Neural progenitor cell (in vitro differentiated cells): Measurements from ENCODE around the gene MISP3. TPM values are rescaled to one million over a fixed set of nuclear protein-coding genes. Genes with fewer than 3 reads are reported as not detected.
"Not testable (repeated sequence)": the region's sequence is repeated elsewhere in the genome, so short reads cannot be mapped to it uniquely, and the experiment has no call there.

ENCODE experiments used
- DNase-seq: peaks from one replicate; pipeline ENCODE4 v3.0.0-alpha.2; 2016; ENCODE audit warnings: low spot score
- H2AFZ ChIP-seq: fragments of 200-600 bp; sonication (generic); replicated peaks from 2 replicates; pipeline ENCODE4 v1.6.1; 2016; ENCODE audit warnings: antibody characterized with exemption
- H3F3A ChIP-seq: fragments of 200-600 bp; sonication (generic); 2 replicates; pipeline ENCODE4 v1.6.1; 2016; ENCODE audit warnings: antibody characterized with exemption, low read depth
- H3K27ac ChIP-seq: fragments of 200-600 bp; sonication (generic); 2 replicates; pipeline ENCODE4 v1.5.1; 2016; ENCODE audit warnings: mild to moderate bottlenecking
- H3K27me3 ChIP-seq: fragments of 200-600 bp; sonication (generic); 2 replicates; pipeline ENCODE4 v1.6.1; 2016; ENCODE audit warnings: mild to moderate bottlenecking, moderate library complexity
- H3K36me3 ChIP-seq: fragments of 200-600 bp; sonication (generic); 2 replicates; pipeline ENCODE4 v1.5.1; 2016
- H3K4me1 ChIP-seq: fragments of 200-600 bp; sonication (generic); 2 replicates; pipeline ENCODE4 v1.6.1; 2016; ENCODE audit warnings: mixed run types
- H3K4me2 ChIP-seq: fragments of 200-600 bp; sonication (generic); 2 replicates; pipeline ENCODE4 v1.6.1; 2016
- H3K4me3 ChIP-seq: fragments of 200-600 bp; sonication (generic); 2 replicates; pipeline ENCODE4 v1.5.1; 2016
- H3K79me2 ChIP-seq: fragments of 200-600 bp; sonication (generic); 2 replicates; pipeline ENCODE4 v1.6.1; 2016; ENCODE audit warnings: low read depth
- H3K9ac ChIP-seq: fragments of 200-600 bp; sonication (generic); 2 replicates; pipeline ENCODE4 v1.6.1; 2016
- H3K9me3 ChIP-seq: fragments of 200-600 bp; sonication (generic); 2 replicates; pipeline ENCODE4 v1.5.1; 2016; ENCODE audit warnings: low read depth
- H4K20me1 ChIP-seq: fragments of 200-600 bp; sonication (generic); 2 replicates; pipeline ENCODE4 v1.6.1; 2016; ENCODE audit warnings: low read depth
- H3K27ac Mint-ChIP-seq: 3 replicates; pipeline ENCODE4 v1.8.0; 2021; ENCODE audit warnings: mixed read lengths
- H3K27me3 Mint-ChIP-seq: 2 replicates; pipeline ENCODE4 v1.8.0; 2022; ENCODE audit warnings: low read depth, mild to moderate bottlenecking, inconsistent platforms, moderate library complexity, mixed read lengths; ENCODE audit not compliant: insufficient read depth
- H3K36me3 Mint-ChIP-seq: 3 replicates; pipeline ENCODE4 v1.8.0; 2021; ENCODE audit warnings: mixed read lengths
- H3K4me1 Mint-ChIP-seq: 3 replicates; pipeline ENCODE4 v1.8.0; 2021; ENCODE audit warnings: mixed read lengths
- H3K4me3 Mint-ChIP-seq: 3 replicates; pipeline ENCODE4 v1.8.0; 2021; ENCODE audit warnings: mild to moderate bottlenecking, moderate library complexity, mixed read lengths
- H3K9me3 Mint-ChIP-seq: 3 replicates; pipeline ENCODE4 v1.8.0; 2020; ENCODE audit warnings: mixed read lengths
- EZH2 ChIP-seq: fragments of 200-600 bp; sonication (generic); IDR thresholded peaks from 2 replicates; pipeline ENCODE4 v1.6.1; 2017; ENCODE audit warnings: antibody characterized with exemption, mild to moderate bottlenecking, moderate library complexity
- EZH2phosphoT487 ChIP-seq: fragments of 200-600 bp; sonication (generic); IDR thresholded peaks from 2 replicates; pipeline ENCODE4 v1.6.1; 2017; ENCODE audit warnings: antibody characterized with exemption
- total RNA-seq: library from RNA; depleted of rRNA; stranded (reverse); fragments of >200 nt; gene quantifications from 2 replicates; pipeline ENCODE4 v1.2.3, GENCODE V29; 2015; ENCODE audit warnings: low replicate concordance
- TF ChIP-seq, protein P1 (sequence below): fragments of 200-600 bp; sonication (generic); IDR thresholded peaks from 2 replicates; pipeline ENCODE4 v1.5.1; 2017; ENCODE audit warnings: antibody characterized with exemption, mild to moderate bottlenecking

MISP3 gene
- total RNA-seq, 1 donor from 2014 or later: not detected

DNA sequence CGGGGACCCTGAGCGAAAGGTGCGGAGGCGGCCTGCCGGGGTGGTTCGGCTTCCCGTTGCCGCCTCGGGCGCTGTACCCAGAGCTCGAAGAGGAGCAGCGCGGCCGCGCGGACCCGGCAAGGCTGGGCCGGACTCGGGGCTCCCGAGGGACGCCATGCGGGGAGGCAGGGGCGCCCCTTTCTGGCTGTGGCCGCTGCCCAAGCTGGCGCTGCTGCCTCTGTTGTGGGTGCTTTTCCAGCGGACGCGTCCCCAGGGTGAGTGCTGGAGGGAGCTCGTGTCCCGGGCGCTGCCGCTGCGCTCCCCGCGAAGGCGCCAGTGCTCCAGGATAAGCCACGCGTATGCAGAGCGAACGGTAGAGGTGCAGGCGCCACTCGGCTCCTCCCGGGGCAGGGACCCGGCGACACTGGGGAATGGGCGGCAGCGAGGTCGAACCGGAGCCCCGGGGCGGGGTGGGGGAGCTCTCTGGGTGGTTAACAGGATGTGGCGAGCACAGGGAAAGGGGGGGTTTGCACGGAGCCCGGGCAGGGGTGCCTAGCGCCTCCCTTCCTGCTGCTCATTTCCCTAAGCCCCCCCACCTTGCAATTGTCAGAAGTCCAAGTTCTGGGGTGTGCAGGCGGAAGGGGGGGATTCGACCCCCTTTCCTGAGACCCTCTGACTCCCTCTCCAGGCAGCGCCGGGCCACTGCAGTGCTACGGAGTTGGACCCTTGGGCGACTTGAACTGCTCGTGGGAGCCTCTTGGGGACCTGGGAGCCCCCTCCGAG lies 40.7 kb upstream of the MISP3 start, which contains the start of gene IL27RA:
Gene IL27RA (plus strand): TSS at position 44 of the 762 bp plus-strand sequence. CDS start 111 bp downstream, at position 155.
- no peak within 1 kb of the TSS for H3K27ac ChIP-seq
- peaks cover 24% of the 10 kb centered on the region for H3K27me3 ChIP-seq
- no peaks in the 10 kb centered on the region for H4K20me1 ChIP-seq
- DNase-seq: peak; percentile 75
- peak within 1 kb of the TSS; percentile 91 for H2AFZ ChIP-seq
- H3K9ac ChIP-seq: no peak within 1 kb of the TSS
- peaks cover 8% of the 10 kb centered on the region for H3K27me3 Mint-ChIP-seq
- no peaks in the 10 kb centered on the region for H3K9me3 Mint-ChIP-seq
- H3K4me2 ChIP-seq: peak within 1 kb of the TSS; percentile 97
- H3K79me2 ChIP-seq: no peaks in the 10 kb centered on the region
- H3F3A ChIP-seq: peaks cover 12% of the 10 kb centered on the region
- no peak within 1 kb of the TSS for H3K27ac Mint-ChIP-seq
- H3K4me1 Mint-ChIP-seq: peaks cover 8% of the 10 kb centered on the region
- peak within 1 kb of the TSS; percentile 74 for H3K4me3 ChIP-seq
- no peaks in the 10 kb centered on the region for H3K9me3 ChIP-seq
- no peaks in the 10 kb centered on the region for H3K36me3 ChIP-seq
- H3K4me1 ChIP-seq: peaks cover 6% of the 10 kb centered on the region
- no peaks in the 10 kb centered on the region for H3K36me3 Mint-ChIP-seq
- TF ChIP-seq, protein P1, sequence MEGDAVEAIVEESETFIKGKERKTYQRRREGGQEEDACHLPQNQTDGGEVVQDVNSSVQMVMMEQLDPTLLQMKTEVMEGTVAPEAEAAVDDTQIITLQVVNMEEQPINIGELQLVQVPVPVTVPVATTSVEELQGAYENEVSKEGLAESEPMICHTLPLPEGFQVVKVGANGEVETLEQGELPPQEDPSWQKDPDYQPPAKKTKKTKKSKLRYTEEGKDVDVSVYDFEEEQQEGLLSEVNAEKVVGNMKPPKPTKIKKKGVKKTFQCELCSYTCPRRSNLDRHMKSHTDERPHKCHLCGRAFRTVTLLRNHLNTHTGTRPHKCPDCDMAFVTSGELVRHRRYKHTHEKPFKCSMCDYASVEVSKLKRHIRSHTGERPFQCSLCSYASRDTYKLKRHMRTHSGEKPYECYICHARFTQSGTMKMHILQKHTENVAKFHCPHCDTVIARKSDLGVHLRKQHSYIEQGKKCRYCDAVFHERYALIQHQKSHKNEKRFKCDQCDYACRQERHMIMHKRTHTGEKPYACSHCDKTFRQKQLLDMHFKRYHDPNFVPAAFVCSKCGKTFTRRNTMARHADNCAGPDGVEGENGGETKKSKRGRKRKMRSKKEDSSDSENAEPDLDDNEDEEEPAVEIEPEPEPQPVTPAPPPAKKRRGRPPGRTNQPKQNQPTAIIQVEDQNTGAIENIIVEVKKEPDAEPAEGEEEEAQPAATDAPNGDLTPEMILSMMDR: peak; percentile 69
- peak; percentile 58 for TF ChIP-seq EZH2
- peak; percentile 38 for TF ChIP-seq EZH2phosphoT487
- H3K4me3 Mint-ChIP-seq: peak within 1 kb of the TSS; percentile 83

DNA sequence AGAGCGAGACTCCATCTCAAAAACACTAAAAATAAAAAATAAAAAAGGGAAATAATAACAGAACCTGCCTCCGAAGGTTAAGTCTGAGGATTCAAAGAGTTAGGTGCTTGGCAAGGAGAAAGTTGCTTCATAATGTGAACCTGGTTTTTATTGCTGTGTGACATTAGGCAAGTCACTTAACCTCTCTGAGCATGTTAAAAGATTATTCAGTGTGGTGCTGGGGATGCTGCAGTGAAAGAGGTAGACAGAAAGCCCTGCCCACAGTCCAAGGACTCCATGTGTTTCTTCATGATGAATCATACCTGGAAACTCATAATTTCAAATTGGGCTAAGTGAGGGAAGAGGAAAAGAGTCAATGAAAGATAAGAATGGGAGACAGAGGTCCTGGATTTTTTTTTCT lies 38.6 kb upstream of the MISP3 start:
- peaks cover 24% of the 10 kb centered on the region for H3K27me3 ChIP-seq
- no peak overlapping the region for H3K27ac ChIP-seq
- no peaks in the 10 kb centered on the region for H3K9me3 ChIP-seq
- Mint-ChIP-seq H3K27ac (no peak overlapping the region), H3K27me3 (peaks cover 6% of the 10 kb centered on the region), H3K36me3 (no peaks in the 10 kb centered on the region), H3K4me3 (peak overlapping the region; percentile 36), H3K9me3 (no peaks in the 10 kb centered on the region), H3K4me1 (peaks cover 8% of the 10 kb centered on the region)
- no peaks in the 10 kb centered on the region for H4K20me1 ChIP-seq
- no peak overlapping the region for H2AFZ ChIP-seq
- no peak overlapping the region for H3K4me3 ChIP-seq
- DNase-seq: no peak
- no peak overlapping the region for H3K9ac ChIP-seq
- no peaks in the 10 kb centered on the region for H3K36me3 ChIP-seq
- H3K79me2 ChIP-seq: no peaks in the 10 kb centered on the region
- TF ChIP-seq EZH2phosphoT487 (no peak), EZH2 (no peak)
- TF ChIP-seq, protein P1: no peak
- H3K4me2 ChIP-seq: no peak overlapping the region
- H3K4me1 ChIP-seq: peaks cover 6% of the 10 kb centered on the region
- peaks cover 12% of the 10 kb centered on the region for H3F3A ChIP-seq

DNA sequence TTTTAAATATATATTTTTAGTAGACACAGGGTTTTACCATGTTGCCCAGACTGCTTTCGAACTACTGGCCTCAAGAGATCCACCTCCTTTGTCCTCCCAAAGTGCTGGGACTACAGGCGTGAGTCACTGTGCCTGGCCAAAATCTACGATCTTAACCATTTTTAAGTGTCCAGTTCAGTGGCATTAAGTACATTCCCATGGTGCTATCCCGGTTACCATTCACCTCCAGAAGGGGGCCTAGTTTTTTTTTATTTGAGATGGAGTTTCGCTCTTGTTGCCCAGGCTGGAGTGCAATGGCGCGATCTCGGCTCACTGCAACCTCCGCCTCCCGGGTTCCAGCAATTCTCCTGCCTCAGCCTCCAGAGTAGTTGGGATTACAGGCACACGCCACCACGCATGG lies 37.4 kb upstream of the MISP3 start:
- not testable (repeated sequence) for H3K36me3 ChIP-seq, H3K79me2 ChIP-seq, H4K20me1 ChIP-seq, H3K9me3 Mint-ChIP-seq, H3K27me3 Mint-ChIP-seq, H3K36me3 Mint-ChIP-seq, H3K4me1 ChIP-seq, H3K4me3 ChIP-seq, H2AFZ ChIP-seq, H3K9me3 ChIP-seq, H3K4me1 Mint-ChIP-seq, H3K4me2 ChIP-seq, H3K9ac ChIP-seq, H3K27ac ChIP-seq, DNase-seq, H3K4me3 Mint-ChIP-seq, H3K27ac Mint-ChIP-seq
- Histone ChIP-seq H3F3A (peaks cover 12% of the 10 kb centered on the region), H3K27me3 (peaks cover 23% of the 10 kb centered on the region)
- TF ChIP-seq, protein P1: peak; percentile 21
